Measurements from ENCODE around the gene TSPAN18.

The TSPAN18 gene

GRCh38 chr11:44711787-44712608, 14.8 kb upstream of the TSPAN18 start:
- DNase-seq: no peak

DNA sequence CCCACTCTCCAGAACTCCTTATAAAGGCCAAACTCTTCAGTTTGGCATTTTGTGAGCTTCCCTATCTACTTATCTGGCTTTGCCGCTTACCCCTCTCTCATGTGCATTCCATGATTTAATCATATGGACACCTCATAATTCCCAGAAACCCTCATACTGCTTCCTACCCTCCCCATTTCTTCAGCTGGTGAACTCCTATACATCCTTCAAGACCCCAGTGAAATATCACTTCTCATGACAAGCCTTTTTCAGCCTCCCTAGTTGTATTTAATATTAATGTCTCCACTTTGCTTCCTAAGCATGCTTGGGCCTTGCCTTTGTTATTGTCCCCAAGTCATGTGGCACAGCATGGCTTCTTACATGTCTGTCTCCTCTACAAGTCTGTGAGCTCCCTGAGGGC, 13.7 kb upstream of the TSPAN18 start:
- no peak for DNase-seq

DNA sequence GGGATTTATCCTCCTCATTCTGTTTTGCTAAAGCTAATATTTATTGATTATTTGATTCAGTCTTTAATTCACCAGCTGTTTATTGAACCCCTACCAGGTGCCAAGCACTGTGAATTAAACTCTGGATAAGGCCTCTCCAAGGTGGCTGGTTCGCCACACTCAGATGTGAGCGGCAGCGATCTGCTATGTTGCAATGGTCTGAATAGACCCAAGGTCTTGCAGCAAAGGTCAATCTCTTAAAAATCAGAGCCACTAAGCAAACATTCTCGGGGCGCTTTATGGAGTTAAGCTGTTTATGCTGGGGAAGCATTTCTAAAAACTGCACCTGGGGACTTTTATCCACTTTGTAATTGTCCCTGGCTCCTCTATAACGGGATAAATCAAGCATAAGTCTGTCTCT, 10.5 kb upstream of the TSPAN18 start:
- DNase-seq: no peak

GRCh38 chr11:44718057-44718456, 8.7 kb upstream of the TSPAN18 start:
- DNase-seq: no peak

DNA sequence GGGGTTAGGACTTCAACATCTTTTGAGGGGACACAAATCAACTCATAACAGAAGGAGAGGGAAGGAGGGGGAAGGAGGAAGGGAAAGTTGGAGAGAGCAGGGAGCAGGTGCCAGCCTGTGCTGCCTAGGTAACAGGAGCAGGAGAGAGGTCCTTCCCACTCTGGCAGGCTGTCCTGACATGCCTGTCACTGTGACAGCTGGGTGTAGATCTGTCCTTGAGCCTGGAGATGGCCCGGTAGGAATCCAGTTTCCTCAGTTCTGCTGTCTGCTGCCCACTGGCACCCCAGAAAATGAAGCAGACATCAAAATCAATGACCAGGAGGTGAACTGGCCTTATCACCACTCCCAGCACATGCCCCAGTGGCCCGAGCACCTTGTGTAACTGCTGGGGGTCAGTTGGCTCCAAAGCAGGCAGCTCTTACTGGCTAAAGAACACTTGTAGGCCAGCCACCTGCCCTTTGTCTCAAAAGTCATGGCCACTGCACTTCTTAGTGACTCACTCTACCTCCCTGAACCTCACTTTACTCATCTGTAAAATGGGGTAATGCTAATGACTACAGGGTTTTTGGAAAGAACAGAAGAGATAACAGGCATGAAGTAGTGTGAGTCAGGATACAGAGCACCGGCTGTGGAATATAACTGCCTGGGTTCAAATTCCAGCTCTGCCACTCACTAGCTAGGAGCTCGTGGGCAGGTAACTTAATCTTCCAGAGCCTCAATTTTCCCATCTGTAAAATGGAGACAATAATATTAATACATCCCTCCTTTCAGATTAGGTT, 8.0 kb upstream of the TSPAN18 start:
- DNase-seq: no peak

GRCh38 chr11:44725016-44725685, 1.6 kb upstream of the TSPAN18 start:
- no peak for DNase-seq

GRCh38 chr11:44725757-44726282, 942 bp upstream of the TSPAN18 start:
- no peak for DNase-seq

- no peak for DNase-seq
These were observed 281 bp downstream of the TSPAN18 start for GRCh38 chr11:44727114-44727372.

DNA sequence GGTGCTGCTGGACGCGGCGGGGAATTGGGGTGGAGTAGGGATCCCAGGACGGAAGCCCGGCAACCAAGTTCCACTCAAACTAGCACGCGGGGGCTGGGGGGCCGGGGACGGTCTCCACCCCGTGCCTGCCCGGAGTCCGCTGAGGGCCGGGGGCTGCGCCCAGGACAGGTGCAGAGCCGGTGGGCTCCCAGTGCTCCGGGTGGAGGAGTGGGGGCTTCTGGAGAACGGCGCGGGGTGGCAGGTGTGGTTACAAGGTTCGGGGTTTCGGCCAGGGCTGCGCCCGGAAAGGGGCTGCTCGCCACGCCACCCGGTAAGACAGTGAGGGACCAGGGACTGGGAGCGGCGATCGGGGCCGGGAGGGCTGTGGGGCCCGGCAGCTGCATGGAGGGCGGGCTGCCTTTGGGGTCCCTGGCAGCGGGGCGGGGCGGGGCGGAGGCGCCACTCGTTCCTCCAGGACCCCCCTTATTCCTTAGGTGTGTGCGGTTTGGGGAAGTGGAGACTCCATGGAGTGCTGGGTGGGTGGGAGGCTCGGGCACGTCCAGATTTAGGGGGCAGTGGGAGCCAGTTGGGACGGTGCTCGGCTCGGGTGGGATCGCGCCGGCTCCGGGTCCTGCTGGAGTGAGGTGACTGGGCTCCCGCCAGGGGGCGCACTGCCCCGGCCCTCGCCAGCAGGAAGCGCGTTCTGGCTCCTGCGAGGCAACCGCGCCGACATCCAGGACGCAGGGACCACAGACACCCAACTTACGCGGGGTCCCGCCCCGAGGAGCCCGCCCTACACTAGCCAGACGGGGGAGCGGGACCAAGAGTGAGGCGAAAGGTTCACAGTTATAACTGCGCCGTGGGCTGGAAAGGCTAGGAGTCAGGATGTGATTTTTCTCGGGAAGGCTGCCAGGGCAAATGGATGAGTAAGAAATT, 868 bp downstream of the TSPAN18 start:
- DNase-seq: peak; percentile 77

DNA sequence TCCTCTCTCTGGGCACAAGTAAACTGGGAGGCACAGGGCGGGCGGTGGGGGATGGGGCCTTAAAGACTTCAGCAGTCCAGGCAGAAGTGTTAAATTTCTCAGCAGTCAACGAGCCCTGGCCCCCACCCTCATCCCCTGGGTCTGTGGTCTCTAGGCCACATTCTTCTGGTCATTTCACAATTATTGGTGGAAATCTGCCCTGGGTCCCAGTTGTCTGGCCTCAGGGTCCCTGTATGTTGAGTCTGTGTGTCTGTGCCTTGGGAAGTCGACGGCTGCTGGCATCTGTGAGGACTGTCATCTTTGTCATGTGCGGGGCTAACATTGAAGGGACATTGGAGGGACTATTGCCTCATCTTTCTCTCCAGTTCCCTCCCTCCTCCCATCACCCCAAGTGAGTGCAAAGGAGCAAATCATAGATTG, 1.7 kb downstream of the TSPAN18 start:
- DNase-seq: no peak

DNA sequence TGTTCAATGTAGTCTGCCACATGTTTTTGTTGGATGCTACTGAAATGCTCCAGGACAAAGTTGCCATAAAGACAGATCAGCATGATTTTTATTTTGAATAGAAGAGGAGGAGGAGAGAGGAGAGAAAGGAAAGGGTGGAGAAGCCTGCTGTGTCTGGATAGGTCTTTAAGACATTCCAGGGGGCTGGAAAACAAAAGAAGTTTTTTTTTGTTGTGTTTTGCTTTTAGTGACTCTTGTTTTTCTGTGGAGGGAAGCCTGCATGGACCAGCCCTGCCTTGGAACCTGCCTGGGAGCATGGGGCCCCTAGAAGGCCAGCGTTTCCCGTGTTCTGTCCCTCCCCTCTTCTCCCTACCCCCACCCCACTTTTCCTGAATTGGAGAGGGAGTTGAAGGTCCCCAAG, 2.3 kb downstream of the TSPAN18 start:
- DNase-seq: no peak

- DNase-seq: no peak
These were observed 3.0 kb downstream of the TSPAN18 start for GRCh38 chr11:44729713-44730112.

GRCh38 chr11:44730775-44731174, 4.0 kb downstream of the TSPAN18 start:
- no peak for DNase-seq

DNA sequence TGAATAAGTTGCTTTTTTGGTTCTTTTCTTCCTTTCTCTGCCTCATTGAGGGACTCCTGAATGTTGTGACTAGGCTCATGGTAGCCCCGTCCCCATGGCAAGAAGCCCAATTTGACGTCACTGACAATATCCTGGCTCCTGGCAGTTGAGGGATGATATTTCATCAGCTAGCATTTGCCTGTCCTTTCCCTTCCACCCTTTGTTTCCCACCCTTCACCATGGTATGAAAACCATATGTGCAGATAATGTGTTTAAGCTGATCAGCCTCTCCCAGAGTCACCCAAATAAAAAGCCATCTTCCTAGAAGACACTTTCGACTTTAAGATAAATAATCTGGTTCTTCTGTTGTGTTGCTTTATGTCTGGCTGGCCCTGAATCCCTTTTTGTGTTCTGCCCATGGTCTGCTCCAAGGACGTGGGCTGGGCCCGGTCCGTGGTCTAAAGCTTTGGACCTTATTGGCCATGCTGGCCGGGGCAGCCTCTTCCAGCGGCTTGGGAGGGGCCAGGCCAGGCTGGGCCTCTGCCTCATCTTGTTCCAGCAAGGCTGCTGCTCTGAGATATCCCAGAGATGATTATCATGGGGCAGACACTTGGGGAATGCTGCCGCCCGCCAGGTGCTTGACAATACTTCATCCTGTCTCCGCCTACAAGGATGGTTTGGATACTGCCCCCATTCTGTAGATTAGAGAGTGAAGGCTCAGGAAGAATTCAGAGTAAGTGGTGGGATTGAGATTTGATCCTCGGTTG, 5.1 kb downstream of the TSPAN18 start:
- DNase-seq: no peak

- no peak for DNase-seq
These were observed 5.8 kb downstream of the TSPAN18 start for GRCh38 chr11:44732564-44732963.

GRCh38 chr11:44733877-44734276, 7.1 kb downstream of the TSPAN18 start:
- no peak for DNase-seq

- no peak for DNase-seq
These were observed 8.2 kb downstream of the TSPAN18 start for GRCh38 chr11:44734843-44735381.

- DNase-seq: no peak
These were observed 10.0 kb downstream of the TSPAN18 start for GRCh38 chr11:44736791-44737190.

DNA sequence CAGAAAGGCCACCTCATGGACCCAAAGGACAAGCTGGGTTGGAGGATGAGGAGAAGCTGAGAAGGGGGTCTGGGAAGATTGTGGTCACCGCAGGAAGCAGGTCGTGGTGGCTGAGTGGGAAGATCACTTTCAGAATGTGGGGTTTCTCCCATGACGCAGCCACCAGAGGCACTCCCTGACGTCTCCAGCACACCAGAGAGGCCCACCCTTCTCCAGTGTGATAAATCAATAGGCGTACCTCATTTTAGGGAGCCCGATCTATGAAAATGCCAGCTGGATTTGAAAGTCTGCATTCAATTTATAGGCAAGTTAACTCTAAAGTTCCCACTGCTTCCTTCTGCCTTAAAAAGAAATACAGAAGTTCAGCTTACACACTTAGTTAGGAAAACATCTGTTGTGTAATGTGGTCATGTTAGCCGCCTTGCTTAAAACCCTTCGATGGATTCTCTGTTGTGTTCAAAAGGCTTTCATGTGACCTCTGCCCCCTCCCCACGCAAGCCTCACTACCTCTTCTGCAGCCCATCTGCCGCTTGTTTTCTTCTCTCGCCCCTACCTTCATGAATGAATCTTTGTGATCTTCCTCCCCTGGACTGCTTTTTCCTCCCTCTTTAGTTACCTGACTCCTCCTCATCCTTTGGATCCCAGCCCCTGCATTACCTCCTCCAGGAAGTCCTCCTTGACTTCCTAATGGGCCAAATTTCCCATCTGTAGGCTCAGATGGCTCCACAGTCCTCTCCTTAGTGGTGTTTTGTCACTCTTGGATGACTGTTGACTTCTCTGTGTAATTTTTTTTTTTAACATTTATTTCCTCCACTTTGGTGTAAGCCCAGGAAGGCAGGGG, 10.7 kb downstream of the TSPAN18 start:
- no peak for DNase-seq

DNA sequence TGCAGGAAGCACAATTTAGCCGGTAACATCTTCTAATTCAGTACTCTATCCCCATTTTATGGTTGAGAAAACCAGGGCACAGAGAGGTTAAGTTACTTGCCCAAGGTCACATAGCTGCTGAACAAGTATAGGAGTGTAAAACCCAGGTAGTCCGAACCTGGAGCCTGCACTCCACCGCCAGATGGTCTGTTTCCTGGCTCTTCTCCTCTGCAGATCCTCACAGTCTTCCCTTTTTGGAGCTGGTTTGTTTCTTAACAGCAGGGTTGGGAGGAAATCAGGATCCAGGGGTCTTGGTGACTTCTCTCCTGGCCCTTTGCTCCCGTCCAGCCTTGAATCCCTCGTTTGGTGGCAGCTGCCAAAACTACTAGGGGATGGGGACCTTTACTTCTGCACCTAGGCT, 12.0 kb downstream of the TSPAN18 start:
- DNase-seq: no peak

- DNase-seq: no peak
These were observed 14.2 kb downstream of the TSPAN18 start for GRCh38 chr11:44740967-44741366.
